Activated CD4-positive, alpha-beta T cell treated with anti-CD3 and anti-CD28 coated beads, Interleukin-2, amount 10 ng/mL, durations not matched to agents 7 days and 5 days (primary cell): ENCODE measurements around the gene SPI1. TPM values are rescaled to one million over a fixed set of nuclear protein-coding genes. Genes with fewer than 3 reads are reported as not detected.
"Not testable (repeated sequence)": the region's sequence is repeated elsewhere in the genome, so short reads cannot be mapped to it uniquely, and the experiment has no call there.

Experiments used
- CTCF ChIA-PET: fragments of 350-600 bp; sonication (Branson Sonifier 250); formaldehyde crosslinking; loops from one replicate; lab custom pipeline; 2021; ENCODE audit warnings: antibody characterized with exemption; lab: Charles Lee
- POLR2A ChIA-PET: fragments of 350-600 bp; sonication (Branson Sonifier 250); formaldehyde crosslinking; loops from one replicate; lab custom pipeline; 2021; ENCODE audit warnings: antibody characterized with exemption; lab: Charles Lee
- DNase-seq: peaks from one replicate; pipeline ENCODE4 v3.0.0-alpha.2; 2020
- H3K27ac Mint-ChIP-seq: one replicate; pipeline ENCODE4 v1.8.0; 2021; ENCODE audit warnings: mild to moderate bottlenecking, moderate library complexity, mixed read lengths
- H3K27me3 Mint-ChIP-seq: one replicate; pipeline ENCODE4 v1.8.0; 2021; ENCODE audit warnings: mixed read lengths
- H3K36me3 Mint-ChIP-seq: one replicate; pipeline ENCODE4 v1.8.0; 2021; ENCODE audit warnings: low read depth, mixed read lengths
- H3K4me1 Mint-ChIP-seq: one replicate; pipeline ENCODE4 v1.8.0; 2021; ENCODE audit warnings: mixed read lengths
- H3K4me3 Mint-ChIP-seq: one replicate; pipeline ENCODE4 v1.8.0; 2021; ENCODE audit warnings: mild to moderate bottlenecking, moderate library complexity, mixed read lengths
- H3K9me3 Mint-ChIP-seq: one replicate; pipeline ENCODE4 v1.8.0; 2021; ENCODE audit warnings: mixed read lengths
- total RNA-seq, 2 experiments: library from RNA; stranded (reverse); gene quantifications; one replicate each; pipeline ENCODE4 v1.2.3, GENCODE V29; 2021

Gene SPI1
- total RNA-seq, 2 experiments from 2014 or later = not detected

- H3K27me3 Mint-ChIP-seq = no peaks in the 10 kb centered on the region
- no peaks in the 10 kb centered on the region for H3K9me3 Mint-ChIP-seq
- peaks cover 23% of the 10 kb centered on the region for H3K36me3 Mint-ChIP-seq
- no peak overlapping the region for H3K27ac Mint-ChIP-seq
- POLR2A ChIA-PET = no interaction called here
- no peaks in the 10 kb centered on the region for H3K4me1 Mint-ChIP-seq
- DNase-seq = no peak
- CTCF ChIA-PET = no interaction called here
- no peak overlapping the region for H3K4me3 Mint-ChIP-seq
Measured at GRCh38 chr11:47328449-47329390, 49.6 kb downstream of the SPI1 start.

GRCh38 chr11:47327949-47328348, 50.4 kb downstream of the SPI1 start:
- peaks cover 23% of the 10 kb centered on the region for H3K36me3 Mint-ChIP-seq
- no peaks in the 10 kb centered on the region for H3K4me1 Mint-ChIP-seq
- DNase-seq = no peak
- no peak overlapping the region for H3K4me3 Mint-ChIP-seq
- CTCF ChIA-PET = no interaction called here
- no peaks in the 10 kb centered on the region for H3K9me3 Mint-ChIP-seq
- no peaks in the 10 kb centered on the region for H3K27me3 Mint-ChIP-seq
- POLR2A ChIA-PET = no interaction called here
- no peak overlapping the region for H3K27ac Mint-ChIP-seq

- ChIA-PET CTCF (interaction anchor here (0.6 kb wide), 1 partner anchor 119 kb away, joined by 3 read pairs; no protein-coding TSS in a partner anchor), POLR2A (no interaction called here)
- Mint-ChIP-seq H3K4me3 (no peak overlapping the region), H3K36me3 (peaks cover 24% of the 10 kb centered on the region), H3K9me3 (no peaks in the 10 kb centered on the region), H3K4me1 (no peaks in the 10 kb centered on the region), H3K27ac (no peak overlapping the region), H3K27me3 (no peaks in the 10 kb centered on the region)
- DNase-seq = no peak
Measured at GRCh38 chr11:47327025-47327424, 51.3 kb downstream of the SPI1 start.

DNA sequence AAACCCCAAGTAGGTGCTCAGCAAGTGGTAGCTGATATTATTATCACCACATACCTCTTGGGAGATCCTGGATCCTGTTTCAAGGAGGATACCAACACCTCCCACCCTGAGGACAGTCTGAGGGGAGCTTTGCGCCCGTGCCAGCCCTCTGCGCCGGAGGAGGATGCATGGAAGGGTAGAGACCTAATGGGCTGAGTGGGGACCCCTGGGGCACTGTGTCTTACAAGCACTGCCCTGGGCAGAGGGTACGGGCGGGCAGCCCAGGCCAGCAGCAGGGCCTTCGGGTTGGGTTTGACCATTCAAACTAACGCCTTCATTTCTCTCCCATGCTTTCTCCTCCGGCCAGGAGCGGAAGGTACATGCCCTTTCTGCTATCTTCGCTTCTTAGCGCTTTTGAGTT, 52.1 kb downstream of the SPI1 start:
- Mint-ChIP-seq H3K4me1 (no peaks in the 10 kb centered on the region), H3K36me3 (peaks cover 32% of the 10 kb centered on the region), H3K27ac (peak overlapping the region; percentile 26), H3K9me3 (no peaks in the 10 kb centered on the region), H3K27me3 (no peaks in the 10 kb centered on the region), H3K4me3 (no peak overlapping the region)
- no peak for DNase-seq
- CTCF ChIA-PET = no interaction called here
- POLR2A ChIA-PET = no interaction called here

DNA sequence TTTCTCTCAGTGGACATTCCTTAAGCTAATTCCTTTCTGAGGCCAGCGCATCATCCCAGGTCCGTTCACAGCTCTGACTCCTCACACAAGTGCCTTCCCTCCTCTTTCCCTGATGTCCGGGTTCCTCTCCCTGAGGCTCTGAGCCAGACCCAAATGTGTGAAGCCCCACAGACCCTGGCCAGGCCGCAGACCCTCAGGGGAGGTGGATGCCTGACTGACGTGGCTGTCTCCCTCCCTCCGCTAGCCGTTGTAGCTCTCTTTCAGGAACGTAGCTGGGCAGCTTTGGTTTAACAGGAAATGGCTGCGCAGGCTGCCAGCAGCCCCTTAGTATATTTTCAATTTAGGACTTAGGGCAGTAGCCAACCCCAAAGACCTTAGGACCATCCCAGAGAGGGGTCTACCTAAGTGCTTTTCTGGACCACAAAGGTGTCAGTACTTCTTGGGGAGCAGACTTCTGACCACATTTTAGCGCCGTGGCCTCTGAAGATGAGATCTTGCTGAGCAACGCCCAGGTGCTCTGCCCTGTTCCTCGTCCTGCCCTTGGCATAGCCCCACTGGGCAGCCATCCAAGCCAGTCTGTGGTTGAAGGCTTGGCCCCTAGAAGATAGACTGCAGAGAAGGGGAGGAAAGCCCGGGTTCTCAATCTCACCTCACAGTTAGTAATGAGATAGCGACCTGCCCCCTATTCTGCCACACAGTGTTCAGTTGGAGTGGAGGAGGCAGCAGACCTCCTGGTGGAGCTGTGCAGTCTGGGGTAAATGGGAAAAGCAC, 52.9 kb downstream of the SPI1 start:
- DNase-seq = no peak
- no peaks in the 10 kb centered on the region for H3K27me3 Mint-ChIP-seq
- no peak overlapping the region for H3K4me3 Mint-ChIP-seq
- H3K36me3 Mint-ChIP-seq = peaks cover 30% of the 10 kb centered on the region
- ChIA-PET CTCF (interaction anchor here (0.7 kb wide), 2 partner anchors 18 to 213 kb away, joined by 3 read pairs; no protein-coding TSS in a partner anchor), POLR2A (no interaction called here)
- H3K4me1 Mint-ChIP-seq = no peaks in the 10 kb centered on the region
- no peak overlapping the region for H3K27ac Mint-ChIP-seq
- H3K9me3 Mint-ChIP-seq = no peaks in the 10 kb centered on the region

- no peak overlapping the region for H3K27ac Mint-ChIP-seq
- no peaks in the 10 kb centered on the region for H3K4me1 Mint-ChIP-seq
- ChIA-PET POLR2A (no interaction called here), CTCF (interaction anchor here (0.7 kb wide), 1 partner anchor 212 kb away, joined by 3 read pairs; no protein-coding TSS in a partner anchor)
- no peaks in the 10 kb centered on the region for H3K27me3 Mint-ChIP-seq
- peaks cover 30% of the 10 kb centered on the region for H3K36me3 Mint-ChIP-seq
- DNase-seq = no peak
- H3K4me3 Mint-ChIP-seq = no peak overlapping the region
- no peaks in the 10 kb centered on the region for H3K9me3 Mint-ChIP-seq
Measured at GRCh38 chr11:47324520-47324919, 53.8 kb downstream of the SPI1 start.

DNA sequence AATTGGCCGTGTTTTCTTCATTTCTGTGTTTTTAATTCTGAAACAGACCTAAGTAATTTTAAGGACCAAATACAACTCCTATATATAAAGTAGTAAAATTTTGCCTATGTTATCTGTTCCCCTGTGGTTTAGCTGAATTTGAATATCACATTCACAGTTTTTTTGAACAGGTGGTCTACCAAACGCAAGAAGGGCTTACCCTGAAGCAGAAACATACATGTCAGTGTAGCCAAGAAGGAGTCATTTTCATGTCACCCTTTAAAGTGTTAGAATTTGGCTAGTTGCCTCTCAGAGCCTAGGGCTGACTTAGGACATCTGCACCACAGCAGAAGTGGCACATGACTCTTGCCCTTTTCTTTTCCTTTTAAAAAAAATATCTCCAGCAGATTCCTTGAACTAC, 60.2 kb downstream of the SPI1 start:
- Mint-ChIP-seq H3K9me3 (no peaks in the 10 kb centered on the region), H3K4me3 (no peak overlapping the region), H3K36me3 (peaks cover 46% of the 10 kb centered on the region), H3K27ac (no peak overlapping the region), H3K27me3 (no peaks in the 10 kb centered on the region), H3K4me1 (peaks cover 7% of the 10 kb centered on the region)
- no peak for DNase-seq
- POLR2A ChIA-PET = no interaction called here
- CTCF ChIA-PET = no interaction called here

GRCh38 chr11:47317064-47317828, 61.1 kb downstream of the SPI1 start:
- CTCF ChIA-PET = interaction anchor here (0.5 kb wide), 1 partner anchor 581 kb away, joined by 3 read pairs; no protein-coding TSS in a partner anchor
- peaks cover 50% of the 10 kb centered on the region for H3K36me3 Mint-ChIP-seq
- POLR2A ChIA-PET = no interaction called here
- H3K4me3 Mint-ChIP-seq = no peak overlapping the region
- H3K27me3 Mint-ChIP-seq = no peaks in the 10 kb centered on the region
- H3K4me1 Mint-ChIP-seq = peaks cover 7% of the 10 kb centered on the region
- DNase-seq = no peak
- no peak overlapping the region for H3K27ac Mint-ChIP-seq
- no peaks in the 10 kb centered on the region for H3K9me3 Mint-ChIP-seq

GRCh38 chr11:47316501-47316900, 61.8 kb downstream of the SPI1 start:
- peaks cover 50% of the 10 kb centered on the region for H3K36me3 Mint-ChIP-seq
- H3K9me3 Mint-ChIP-seq, H3K27ac Mint-ChIP-seq, H3K4me1 Mint-ChIP-seq, H3K4me3 Mint-ChIP-seq, DNase-seq, POLR2A ChIA-PET, H3K27me3 Mint-ChIP-seq: not testable (repeated sequence)
- CTCF ChIA-PET = interaction anchor here (0.5 kb wide), 1 partner anchor 582 kb away, joined by 3 read pairs; no protein-coding TSS in a partner anchor

GRCh38 chr11:47314992-47315391, 63.4 kb downstream of the SPI1 start:
- Mint-ChIP-seq H3K4me3 (no peak overlapping the region), H3K36me3 (peaks cover 53% of the 10 kb centered on the region), H3K27ac (no peak overlapping the region), H3K9me3 (no peaks in the 10 kb centered on the region), H3K4me1 (peaks cover 7% of the 10 kb centered on the region), H3K27me3 (no peaks in the 10 kb centered on the region)
- ChIA-PET POLR2A (no interaction called here), CTCF (no interaction called here)
- no peak for DNase-seq

GRCh38 chr11:47308050-47308823, 70.1 kb downstream of the SPI1 start:
- Mint-ChIP-seq H3K4me3 (no peak overlapping the region), H3K36me3 (peaks cover 60% of the 10 kb centered on the region), H3K4me1 (no peaks in the 10 kb centered on the region), H3K9me3 (peaks cover 4% of the 10 kb centered on the region), H3K27me3 (no peaks in the 10 kb centered on the region), H3K27ac (peak overlapping the region; percentile 13)
- POLR2A ChIA-PET = no interaction called here
- CTCF ChIA-PET = interaction anchor here (0.6 kb wide), 1 partner anchor 101 kb away, joined by 4 read pairs; no protein-coding TSS in a partner anchor
- DNase-seq = no peak

- Mint-ChIP-seq H3K36me3 (peaks cover 67% of the 10 kb centered on the region), H3K27ac (no peak overlapping the region), H3K4me3 (no peak overlapping the region), H3K9me3 (peaks cover 14% of the 10 kb centered on the region), H3K4me1 (peaks cover 10% of the 10 kb centered on the region), H3K27me3 (no peaks in the 10 kb centered on the region)
- CTCF ChIA-PET = interaction anchor here (0.7 to 1.1 kb wide), 2 partner anchors 48 to 63 kb away, joined by 3 to 5 read pairs; no protein-coding TSS in a partner anchor
- POLR2A ChIA-PET = no interaction called here
- no peak for DNase-seq
Measured at GRCh38 chr11:47306484-47306844, 71.9 kb downstream of the SPI1 start.
